GM13976 (cell line): ENCODE results near the gene LUC7L3.
"Not testable (repeated sequence)": the region's sequence is repeated elsewhere in the genome, so short reads cannot be mapped to it uniquely, and the experiment has no call there.

Source experiments
- DNase-seq: peaks from one replicate; pipeline ENCODE4 v3.0.0; 2012; ENCODE audit warnings: low spot score
- in situ Hi-C: fragments of 300-500 bp; cut with MboI; formaldehyde crosslinking; loops from one replicate; pipeline ENCODE4 v1.12.0; 2022; ENCODE audit warnings: low sequenced_read_pairs, mixed read lengths, inconsistent platforms; ENCODE audit not compliant: unreplicated experiment
- TF ChIP-seq, protein P1 (sequence below): IDR thresholded peaks from 2 replicates; pipeline ENCODE4 v1.5.1; 2012; ENCODE audit warnings: borderline replicate concordance, mild to moderate bottlenecking; ENCODE audit not compliant: insufficient read depth; ENCODE audit errors: extremely low read depth, missing control alignments, control extremely low read depth

LUC7L3 gene

GRCh38 chr17:50677851-50678375, 41.5 kb upstream of the LUC7L3 start:
- no peak for DNase-seq
- TF ChIP-seq, protein P1, sequence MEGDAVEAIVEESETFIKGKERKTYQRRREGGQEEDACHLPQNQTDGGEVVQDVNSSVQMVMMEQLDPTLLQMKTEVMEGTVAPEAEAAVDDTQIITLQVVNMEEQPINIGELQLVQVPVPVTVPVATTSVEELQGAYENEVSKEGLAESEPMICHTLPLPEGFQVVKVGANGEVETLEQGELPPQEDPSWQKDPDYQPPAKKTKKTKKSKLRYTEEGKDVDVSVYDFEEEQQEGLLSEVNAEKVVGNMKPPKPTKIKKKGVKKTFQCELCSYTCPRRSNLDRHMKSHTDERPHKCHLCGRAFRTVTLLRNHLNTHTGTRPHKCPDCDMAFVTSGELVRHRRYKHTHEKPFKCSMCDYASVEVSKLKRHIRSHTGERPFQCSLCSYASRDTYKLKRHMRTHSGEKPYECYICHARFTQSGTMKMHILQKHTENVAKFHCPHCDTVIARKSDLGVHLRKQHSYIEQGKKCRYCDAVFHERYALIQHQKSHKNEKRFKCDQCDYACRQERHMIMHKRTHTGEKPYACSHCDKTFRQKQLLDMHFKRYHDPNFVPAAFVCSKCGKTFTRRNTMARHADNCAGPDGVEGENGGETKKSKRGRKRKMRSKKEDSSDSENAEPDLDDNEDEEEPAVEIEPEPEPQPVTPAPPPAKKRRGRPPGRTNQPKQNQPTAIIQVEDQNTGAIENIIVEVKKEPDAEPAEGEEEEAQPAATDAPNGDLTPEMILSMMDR: no peak
- in situ Hi-C loops: no loop called here

- DNase-seq: no peak
- TF ChIP-seq, protein P1: no peak
- in situ Hi-C loops: no loop called here
Measured at GRCh38 chr17:50679008-50679544, 40.3 kb upstream of the LUC7L3 start.

DNA sequence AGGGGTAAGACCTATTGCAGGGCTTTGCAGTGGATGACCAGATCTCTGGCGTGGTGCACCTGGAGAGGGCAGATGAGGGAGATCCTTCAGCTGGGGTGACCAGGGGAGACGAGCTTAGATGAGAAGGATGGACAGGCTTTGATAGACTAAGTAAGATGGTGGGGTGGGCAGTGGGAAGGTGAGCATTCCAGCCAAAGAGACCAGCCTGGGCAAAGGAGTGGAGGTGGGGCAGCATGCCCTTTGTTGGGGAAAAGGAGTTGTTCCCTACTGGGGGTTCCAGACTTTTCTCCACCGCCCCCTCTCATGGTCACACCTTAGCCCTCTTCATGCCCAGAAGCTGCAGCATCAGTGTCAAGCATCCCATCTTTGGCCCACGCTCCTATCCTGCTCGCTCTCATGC, 39.3 kb upstream of the LUC7L3 start:
- TF ChIP-seq, protein P1: no peak
- in situ Hi-C loops: no loop called here
- no peak for DNase-seq

DNA sequence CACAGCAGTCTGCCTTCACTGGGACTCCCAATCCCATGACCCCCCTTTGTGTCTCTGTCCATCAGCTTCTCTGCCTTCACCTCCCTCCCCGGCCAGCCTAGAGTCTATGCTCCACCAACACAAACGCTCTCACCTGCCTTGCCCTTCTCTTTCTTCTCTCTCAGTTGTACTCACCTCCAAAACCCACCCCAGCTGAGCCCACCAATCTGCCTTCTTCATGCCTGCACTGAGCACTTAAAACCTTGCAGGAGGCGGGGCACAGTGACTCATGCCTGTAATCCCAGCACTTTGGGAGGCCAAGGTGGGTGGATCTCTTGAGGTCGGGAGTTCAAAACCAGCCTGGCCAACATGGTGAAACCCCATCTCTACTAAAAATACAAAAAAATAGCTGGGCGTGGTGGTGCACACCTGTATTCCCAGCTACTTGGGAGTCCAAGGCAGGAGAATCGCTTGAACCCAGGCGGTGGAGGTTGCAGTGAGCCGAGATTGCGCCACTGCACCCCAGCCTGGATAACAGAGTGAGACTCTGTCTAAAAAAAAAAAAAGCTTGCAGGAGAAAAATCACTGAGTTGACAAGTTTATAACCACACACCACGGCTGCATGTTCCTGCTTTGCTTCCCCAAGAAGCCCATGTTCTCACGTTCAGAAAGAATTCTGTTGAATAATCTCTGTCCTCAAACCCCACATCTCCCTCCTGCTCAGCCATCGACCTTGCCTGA, 38.7 kb upstream of the LUC7L3 start:
- in situ Hi-C loops, DNase-seq: not testable (repeated sequence)

- DNase-seq: peak; percentile 42
- TF ChIP-seq, protein P1: no peak
- in situ Hi-C loops: no loop called here
Measured at GRCh38 chr17:50681263-50682200, 37.9 kb upstream of the LUC7L3 start.

DNA sequence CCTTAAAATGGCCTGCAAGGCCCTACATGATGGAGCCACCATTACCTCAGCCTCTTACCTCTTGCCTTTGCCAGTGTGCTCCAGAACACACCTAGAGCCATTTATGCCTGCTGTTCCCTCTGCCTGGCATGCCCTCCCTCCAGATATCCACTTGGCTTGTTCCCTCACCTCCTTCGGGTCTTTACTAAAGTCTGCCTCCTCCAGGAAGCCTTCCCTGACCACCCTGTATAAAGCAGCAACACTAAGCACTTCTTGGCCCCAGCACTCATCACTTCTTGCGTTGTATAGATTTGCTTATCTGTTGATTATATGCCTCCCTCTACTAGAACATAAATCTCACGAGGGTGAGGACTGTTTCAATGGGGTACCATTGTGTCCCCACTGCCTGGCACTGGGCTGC, 37.0 kb upstream of the LUC7L3 start:
- TF ChIP-seq, protein P1: no peak
- in situ Hi-C loops: no loop called here
- no peak for DNase-seq
